GM10248 (cell line): ENCODE results near the gene CAPN11.

Experiments
- CTCF ChIA-PET: fragments of 300-600 bp; sonication (Branson Sonifier 250); formaldehyde crosslinking; extraction: SDS; loops from one replicate; lab custom pipeline; 2021; ENCODE audit warnings: antibody characterized with exemption; lab: Yijun Ruan, JAX
- POLR2A ChIA-PET: fragments of 350-650 bp; sonication (Branson Sonifier 250); formaldehyde crosslinking; extraction: SDS; loops from one replicate; lab custom pipeline; 2020; ENCODE audit warnings: antibody characterized with exemption; lab: Yijun Ruan, JAX
- DNase-seq: peaks from one replicate; pipeline ENCODE4 v3.0.0; 2012; ENCODE audit errors: extremely low spot score
- TF ChIP-seq, protein P1 (sequence below): IDR thresholded peaks from 2 replicates; pipeline ENCODE4 v1.5.1; 2012; ENCODE audit warnings: mild to moderate bottlenecking, low read depth; ENCODE audit errors: extremely low read depth, missing control alignments, control extremely low read depth

CAPN11 gene

DNA sequence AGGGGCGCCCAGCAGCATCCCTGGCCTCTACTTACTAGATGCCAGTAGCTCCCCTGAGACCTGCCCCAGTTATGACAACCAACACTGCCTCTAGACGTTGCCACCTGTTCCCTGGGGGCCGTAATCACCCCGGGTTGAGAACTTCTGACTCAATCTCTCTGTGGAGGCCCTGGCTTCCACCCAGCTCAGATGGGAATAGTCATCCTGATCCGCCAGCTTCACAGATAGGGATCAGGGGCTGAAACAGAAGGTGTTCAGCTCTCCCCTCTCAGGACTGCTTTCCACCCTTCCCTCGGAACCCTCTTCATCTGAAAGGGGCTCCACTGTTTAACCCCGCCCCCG lies 3.3 kb downstream of the CAPN11 start:
- TF ChIP-seq, protein P1, sequence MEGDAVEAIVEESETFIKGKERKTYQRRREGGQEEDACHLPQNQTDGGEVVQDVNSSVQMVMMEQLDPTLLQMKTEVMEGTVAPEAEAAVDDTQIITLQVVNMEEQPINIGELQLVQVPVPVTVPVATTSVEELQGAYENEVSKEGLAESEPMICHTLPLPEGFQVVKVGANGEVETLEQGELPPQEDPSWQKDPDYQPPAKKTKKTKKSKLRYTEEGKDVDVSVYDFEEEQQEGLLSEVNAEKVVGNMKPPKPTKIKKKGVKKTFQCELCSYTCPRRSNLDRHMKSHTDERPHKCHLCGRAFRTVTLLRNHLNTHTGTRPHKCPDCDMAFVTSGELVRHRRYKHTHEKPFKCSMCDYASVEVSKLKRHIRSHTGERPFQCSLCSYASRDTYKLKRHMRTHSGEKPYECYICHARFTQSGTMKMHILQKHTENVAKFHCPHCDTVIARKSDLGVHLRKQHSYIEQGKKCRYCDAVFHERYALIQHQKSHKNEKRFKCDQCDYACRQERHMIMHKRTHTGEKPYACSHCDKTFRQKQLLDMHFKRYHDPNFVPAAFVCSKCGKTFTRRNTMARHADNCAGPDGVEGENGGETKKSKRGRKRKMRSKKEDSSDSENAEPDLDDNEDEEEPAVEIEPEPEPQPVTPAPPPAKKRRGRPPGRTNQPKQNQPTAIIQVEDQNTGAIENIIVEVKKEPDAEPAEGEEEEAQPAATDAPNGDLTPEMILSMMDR, result no peak
- ChIA-PET POLR2A (no interaction called here), CTCF (interaction anchor here (0.6 to 4.9 kb wide), 13 partner anchors 8 to 152 kb away, joined by 3 to 49 read pairs (median 4); no protein-coding TSS in a partner anchor)
- DNase-seq, result no peak

DNA sequence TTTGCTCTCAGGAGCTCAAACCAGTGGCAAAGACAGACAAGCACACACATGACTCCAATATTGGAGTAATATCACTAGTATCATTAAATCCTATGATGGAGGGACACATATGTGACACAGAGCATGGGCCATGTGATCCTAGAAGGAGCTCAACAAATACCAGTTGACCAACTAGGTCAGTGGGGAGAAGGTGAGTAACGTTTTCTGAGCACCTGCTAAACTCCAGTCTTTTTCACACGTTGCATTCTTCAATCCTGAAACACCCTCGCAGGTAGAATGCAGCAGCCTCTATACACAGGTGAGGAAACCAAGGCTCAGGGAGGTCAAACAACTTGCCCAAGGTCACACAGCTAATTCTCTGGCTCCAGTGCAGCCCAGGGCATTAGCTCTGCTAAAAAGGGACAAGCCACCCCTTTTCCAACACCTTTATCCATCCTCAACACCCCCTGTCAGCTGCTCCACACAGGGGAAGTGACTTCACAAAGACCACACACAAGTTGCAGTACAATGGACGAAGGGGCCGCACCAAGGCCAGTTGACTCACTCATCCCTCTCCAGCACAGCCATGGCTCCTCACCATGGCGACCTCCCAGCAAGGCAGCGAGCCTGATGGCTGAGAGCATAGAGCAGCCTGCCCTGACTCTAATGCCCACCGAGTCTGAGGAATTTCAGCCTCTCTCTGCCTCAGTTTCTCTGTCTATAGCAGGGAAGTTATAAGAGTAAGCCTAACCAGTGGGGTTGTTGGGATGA lies 4.4 kb downstream of the CAPN11 start:
- no peak for DNase-seq
- ChIA-PET CTCF (interaction anchor here (0.8 to 4.9 kb wide), 15 partner anchors 10 to 175 kb away, joined by 3 to 49 read pairs (median 4); no protein-coding TSS in a partner anchor), POLR2A (no interaction called here)
- TF ChIP-seq, protein P1, result no peak

DNA sequence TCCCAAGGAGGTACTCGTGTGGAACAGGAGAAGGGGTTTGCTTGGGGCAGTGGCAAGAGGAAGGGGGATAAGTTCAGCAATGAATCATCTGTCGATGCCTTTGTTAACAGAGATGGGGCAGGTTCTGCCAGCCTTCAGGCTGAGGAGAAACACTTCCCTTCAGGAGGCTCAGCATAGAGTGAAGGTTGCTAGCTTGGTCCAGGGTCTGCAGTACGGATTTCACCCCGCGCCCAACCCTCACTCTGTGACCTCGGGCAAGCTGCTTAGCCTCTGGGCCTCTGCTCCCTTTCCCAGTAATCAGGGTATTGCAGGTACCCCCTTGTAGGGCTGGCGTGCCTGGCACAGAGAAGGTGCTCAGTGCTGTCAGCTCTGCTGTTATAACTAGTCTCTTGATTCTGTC lies 7.5 kb downstream of the CAPN11 start:
- TF ChIP-seq, protein P1, result no peak
- DNase-seq, result no peak
- POLR2A ChIA-PET, result no interaction called here
- CTCF ChIA-PET, result interaction anchor here (1.2 to 1.7 kb wide), 2 partner anchors 13 to 19 kb away, joined by 3 read pairs; no protein-coding TSS in a partner anchor

DNA sequence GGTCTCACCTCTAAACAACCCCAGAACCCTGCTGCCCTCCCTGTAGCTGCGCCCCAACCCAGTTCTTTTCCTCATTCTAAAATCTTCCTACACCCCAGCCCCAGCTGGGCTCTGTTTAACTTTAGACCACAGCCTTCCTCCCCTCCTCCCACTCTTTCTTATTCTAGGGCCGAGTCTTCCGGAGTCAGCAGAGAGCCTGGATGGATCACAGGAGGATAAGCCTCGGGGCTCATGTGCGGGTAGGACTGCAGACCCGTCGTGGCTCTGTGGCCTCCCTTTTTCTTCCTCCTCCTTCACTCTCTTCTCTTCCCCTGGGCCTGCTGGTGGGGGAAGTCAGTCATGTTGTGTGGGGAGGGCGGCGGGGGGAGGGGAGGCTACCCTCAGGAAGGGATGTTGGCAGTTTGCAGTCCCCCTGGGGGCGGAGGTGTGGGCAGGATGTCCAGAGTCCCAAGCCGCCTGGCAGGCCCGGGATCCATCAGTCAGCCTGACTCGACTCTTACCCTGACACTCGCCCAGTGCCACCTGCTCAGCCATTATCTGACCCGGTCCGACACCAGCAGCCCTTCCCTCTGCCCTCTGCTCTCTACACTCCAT lies 8.1 kb downstream of the CAPN11 start:
- ChIA-PET CTCF (interaction anchor here (1.2 to 1.7 kb wide), 2 partner anchors 14 to 19 kb away, joined by 3 read pairs; no protein-coding TSS in a partner anchor), POLR2A (no interaction called here)
- TF ChIP-seq, protein P1, result no peak
- no peak for DNase-seq

DNA sequence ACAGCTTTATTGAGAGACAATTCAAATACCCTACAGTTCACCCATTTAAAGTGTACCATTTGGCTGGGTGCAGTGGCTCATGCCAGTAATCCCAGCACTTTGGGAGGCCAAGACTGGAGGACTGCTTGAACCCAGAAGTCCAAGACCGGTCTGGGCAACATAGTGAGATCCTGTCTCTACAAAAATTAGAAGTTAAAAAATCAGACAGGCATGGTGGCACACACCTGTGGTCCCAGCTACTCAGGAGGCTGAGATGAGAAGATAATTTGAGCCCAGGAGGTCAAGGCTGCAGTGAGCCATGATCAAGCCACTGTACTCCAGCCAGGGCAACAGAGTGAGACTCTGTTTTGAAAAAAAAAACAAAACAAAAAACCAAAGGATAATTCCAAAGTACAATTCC lies 8.9 kb downstream of the CAPN11 start:
- DNase-seq, result no peak
- TF ChIP-seq, protein P1, result no peak
- POLR2A ChIA-PET, result no interaction called here
- CTCF ChIA-PET, result interaction anchor here (1.4 to 1.7 kb wide), 2 partner anchors 15 to 24 kb away, joined by 3 to 4 read pairs; no protein-coding TSS in a partner anchor

DNA sequence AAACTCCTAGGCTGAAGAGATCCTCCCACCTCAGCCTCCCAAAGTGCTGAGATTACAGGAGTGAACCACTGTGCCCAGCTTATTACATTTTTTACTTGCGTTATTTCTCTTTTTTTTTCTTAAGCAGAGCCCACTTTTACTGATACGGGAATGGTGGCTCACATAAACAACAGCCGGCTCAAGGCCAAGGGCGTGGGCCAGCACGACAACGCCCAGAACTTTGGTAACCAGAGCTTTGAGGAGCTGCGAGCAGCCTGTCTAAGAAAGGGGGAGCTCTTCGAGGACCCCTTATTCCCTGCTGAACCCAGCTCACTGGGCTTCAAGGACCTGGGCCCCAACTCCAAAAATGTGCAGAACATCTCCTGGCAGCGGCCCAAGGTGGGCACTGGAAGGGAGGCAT lies 10.5 kb downstream of the CAPN11 start:
- TF ChIP-seq, protein P1, result no peak
- ChIA-PET CTCF (interaction anchor here (1.1 to 2.4 kb wide), 11 partner anchors 8 to 98 kb away, joined by 3 to 12 read pairs (median 4); partner anchors contain the start of gene SLC35B2), POLR2A (interaction anchor here (0.5 kb wide), 1 partner anchor 15 kb away, joined by 3 read pairs; no protein-coding TSS in a partner anchor)
- DNase-seq, result no peak
